Muscle layer of duodenum (tissue), 2 donors: ENCODE data around the gene CALR.
"Not testable (repeated sequence)": the region's sequence is repeated elsewhere in the genome, so short reads cannot be mapped to it uniquely, and the experiment has no call there.

ENCODE experiments used
- H3K27ac ChIP-seq: one replicate; pipeline ENCODE4 v1.7.0; 2013; ENCODE audit warnings: mild to moderate bottlenecking, low read length
- H3K27me3 ChIP-seq: one replicate; pipeline ENCODE4 v1.7.0; 2013; ENCODE audit warnings: low read depth, mild to moderate bottlenecking, control low read depth, low read length
- H3K36me3 ChIP-seq, 2 donors: one replicate each; pipeline ENCODE4 v1.7.0; 2013; ENCODE audit warnings: low read length in 2 of 2, control low read depth in 1 of 2, mild to moderate bottlenecking in 1 of 2; ENCODE audit not compliant: insufficient read depth in 2 of 2, control insufficient read depth in 1 of 2
- H3K4me1 ChIP-seq, 2 donors: one replicate each; pipeline ENCODE4 v1.7.0; 2013; ENCODE audit warnings: low read length in 2 of 2, mild to moderate bottlenecking in 2 of 2, control low read depth in 1 of 2, moderate library complexity in 1 of 2; ENCODE audit not compliant: insufficient read depth in 2 of 2, control insufficient read depth in 1 of 2
- H3K4me3 ChIP-seq, 2 donors: one replicate each; pipeline ENCODE4 v1.7.0; 2013; ENCODE audit warnings: low read length in 2 of 2, low read depth in 1 of 2, mild to moderate bottlenecking in 1 of 2
- H3K9me3 ChIP-seq, 2 donors: one replicate each; pipeline ENCODE4 v1.7.0; 2013; ENCODE audit warnings: low read length in 2 of 2, control low read depth in 1 of 2, mild to moderate bottlenecking in 1 of 2; ENCODE audit not compliant: control insufficient read depth in 1 of 2
- donor health status: healthy.

Gene CALR

DNA sequence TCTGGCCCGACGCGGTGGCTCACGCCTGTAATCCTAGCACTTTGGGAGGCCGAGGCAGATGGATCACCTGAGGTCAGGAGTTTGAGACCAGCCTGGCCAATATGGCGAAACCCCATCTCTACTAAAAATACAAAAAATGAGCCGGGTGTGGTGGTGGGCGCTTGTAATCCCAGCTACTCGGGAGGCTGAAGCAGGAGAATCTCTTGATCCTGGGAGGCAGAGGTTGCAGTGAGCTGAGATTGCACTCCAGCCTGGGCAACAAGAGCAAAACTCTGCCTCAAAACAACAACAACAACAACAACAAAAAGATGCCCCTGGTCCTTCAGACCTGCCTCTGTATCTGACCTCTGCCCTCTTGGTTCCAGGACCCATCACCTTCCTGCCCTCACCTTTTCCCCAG, 17.2 kb downstream of the CALR start:
- not testable (repeated sequence) for H3K27me3 ChIP-seq, H3K9me3 ChIP-seq, H3K27ac ChIP-seq
- H3K36me3 ChIP-seq = peaks cover 9 to 36% of the 10 kb centered on the region in 2 donors
- peak overlapping the region in 1 of 2 donors; percentile 74 for H3K4me3 ChIP-seq
- H3K4me1 ChIP-seq = peaks cover 0 to 30% of the 10 kb centered on the region in 2 donors

DNA sequence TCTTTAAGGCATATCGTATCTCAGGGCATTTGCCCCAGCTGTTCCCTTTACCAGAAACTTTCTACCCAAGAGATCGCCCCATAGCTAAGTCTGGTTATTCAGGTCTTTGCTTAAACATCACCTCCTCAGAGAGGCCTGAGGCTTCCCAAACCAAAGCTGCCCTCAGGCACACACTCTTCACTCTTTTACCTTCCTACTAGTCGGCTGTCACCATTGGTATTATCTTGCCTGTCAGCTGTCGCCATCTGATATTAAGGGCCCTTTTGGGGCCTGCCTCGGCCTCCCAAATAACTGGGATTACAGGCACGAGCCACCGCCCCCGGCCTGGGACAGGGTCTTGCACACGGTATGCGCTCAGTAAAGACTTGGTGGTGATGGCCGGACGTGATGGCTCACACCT, 17.6 kb downstream of the CALR start:
- Histone ChIP-seq H3K4me3 (peak overlapping the region; percentile 74 to 94), H3K4me1 (peaks cover 0 to 30% of the 10 kb centered on the region in 2 donors), H3K27ac (no peak overlapping the region), H3K9me3 (no peaks in the 10 kb centered on the region), H3K27me3 (no peaks in the 10 kb centered on the region), H3K36me3 (peaks cover 9 to 31% of the 10 kb centered on the region in 2 donors)

DNA sequence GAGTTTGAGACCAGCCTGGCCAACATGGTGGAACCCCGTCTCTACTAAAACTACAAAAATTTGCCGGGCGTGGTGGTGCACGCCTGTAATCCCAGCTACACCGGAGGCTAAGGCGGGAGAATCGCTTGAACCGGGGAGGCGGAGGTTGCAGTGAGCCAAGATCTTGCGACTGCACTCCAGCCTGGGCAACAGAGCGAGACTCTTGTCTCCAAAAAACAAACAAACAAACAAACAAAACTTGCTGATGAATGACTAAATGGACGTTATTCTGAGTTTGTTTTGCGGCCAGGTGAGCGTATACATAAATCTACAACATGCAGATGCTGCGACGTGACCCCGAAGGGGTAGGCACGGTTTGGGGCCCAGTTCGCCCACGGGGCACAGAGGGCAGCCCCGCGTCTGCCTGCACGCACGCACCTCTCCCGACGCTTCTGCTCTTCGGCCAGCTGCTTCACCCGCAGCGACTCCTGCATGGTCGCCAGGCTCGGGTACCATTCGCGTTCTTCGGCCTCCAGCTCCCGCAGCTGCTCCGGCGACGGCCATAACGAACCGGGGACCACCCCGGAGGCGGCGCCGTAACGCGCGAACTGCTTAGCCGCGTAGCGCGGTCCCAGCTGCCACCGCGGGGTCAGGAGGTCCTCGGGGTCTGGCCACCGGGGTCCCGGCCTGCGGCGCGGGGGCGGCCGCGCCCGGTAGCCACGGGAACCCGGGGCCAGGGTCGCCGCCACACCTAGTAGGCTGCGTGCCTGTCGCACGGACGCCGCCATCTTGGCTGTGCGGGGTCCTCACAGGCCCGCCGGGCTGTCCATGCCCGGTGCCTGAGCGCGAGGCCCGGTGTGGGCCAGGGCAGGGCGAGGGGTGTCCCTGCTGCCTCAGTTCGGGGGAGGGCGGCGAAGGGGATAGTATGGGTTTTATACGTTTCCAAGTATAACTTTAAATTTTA, 18.3 kb downstream of the CALR start, which contains the start of gene GADD45GIP1:
Gene GADD45GIP1 (minus strand): TSS at position 778 of the 943 bp plus-strand sequence. CDS start 11 bp downstream, at position 767.
- H3K4me1 ChIP-seq = peaks cover 0 to 30% of the 10 kb centered on the region in 2 donors
- peak within 1 kb of the TSS; percentile 74 to 94 for H3K4me3 ChIP-seq
- peak within 1 kb of the TSS; percentile 51 for H3K27ac ChIP-seq

DNA sequence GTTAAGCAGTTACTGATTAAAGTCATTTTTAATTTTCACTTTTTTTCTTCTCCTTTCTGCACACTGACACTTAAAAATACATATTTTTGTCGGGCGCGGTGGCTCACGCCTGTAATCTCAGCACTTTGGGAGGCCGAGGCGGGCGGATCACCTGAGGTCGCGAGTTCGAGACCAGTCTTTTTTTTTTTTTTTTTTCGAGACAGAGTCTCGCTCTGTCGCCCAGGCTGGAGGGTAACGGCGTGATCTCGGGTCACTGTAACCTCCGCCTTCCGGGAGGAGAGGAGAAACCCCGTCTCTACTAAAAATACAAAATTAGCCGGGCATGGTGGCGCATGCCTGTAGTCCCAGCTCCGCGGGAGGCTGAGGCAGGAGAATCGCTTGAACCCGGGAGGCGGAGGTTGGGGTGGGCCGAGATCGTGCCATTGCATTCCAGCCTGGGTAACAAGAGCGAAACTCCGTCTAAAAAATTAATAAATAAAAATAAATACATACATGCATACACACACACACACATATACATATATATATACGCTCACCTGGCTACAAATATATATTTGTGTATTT, 19.1 kb downstream of the CALR start:
- H3K27ac ChIP-seq = peak overlapping the region; percentile 51
- H3K9me3 ChIP-seq, H3K27me3 ChIP-seq: not testable (repeated sequence)
- peaks cover 9 to 18% of the 10 kb centered on the region in 2 donors for H3K36me3 ChIP-seq
- peak overlapping the region; percentile 74 to 94 for H3K4me3 ChIP-seq
- peaks cover 0 to 28% of the 10 kb centered on the region in 2 donors for H3K4me1 ChIP-seq

More for the DNA sequence above, 18.3 kb downstream of the CALR start, which contains the start of gene GADD45GIP1:
- Histone ChIP-seq H3K9me3 (no peaks in the 10 kb centered on the region), H3K36me3 (peaks cover 9 to 24% of the 10 kb centered on the region in 2 donors), H3K27me3 (no peaks in the 10 kb centered on the region)

DNA sequence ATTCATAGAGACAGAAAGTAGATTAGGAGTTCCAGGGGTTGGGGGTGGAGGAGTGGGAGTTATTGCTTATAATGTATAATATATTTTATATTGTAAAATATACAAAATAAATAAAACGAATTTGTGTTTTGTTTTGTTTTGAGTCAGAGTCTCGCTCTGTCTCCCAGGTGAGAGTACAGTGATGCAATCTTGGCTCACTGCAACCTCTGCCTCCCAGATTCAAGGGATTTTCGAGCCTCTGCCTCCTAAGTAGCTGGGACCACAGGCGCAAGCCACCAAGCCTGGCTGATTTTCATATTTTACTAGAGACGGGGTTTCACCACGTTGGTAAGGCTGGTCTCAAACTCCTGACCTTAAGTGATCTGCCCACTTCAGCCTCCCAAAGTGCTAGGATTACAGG, 21.1 kb downstream of the CALR start:
- H3K4me3 ChIP-seq = no peak overlapping the region
- H3K27ac ChIP-seq = no peak overlapping the region
- peaks cover 3% of the 10 kb centered on the region in 2 donors for H3K36me3 ChIP-seq
- no peaks in the 10 kb centered on the region for H3K27me3 ChIP-seq
- no peaks in the 10 kb centered on the region for H3K9me3 ChIP-seq
- peaks cover 0 to 13% of the 10 kb centered on the region in 2 donors for H3K4me1 ChIP-seq

DNA sequence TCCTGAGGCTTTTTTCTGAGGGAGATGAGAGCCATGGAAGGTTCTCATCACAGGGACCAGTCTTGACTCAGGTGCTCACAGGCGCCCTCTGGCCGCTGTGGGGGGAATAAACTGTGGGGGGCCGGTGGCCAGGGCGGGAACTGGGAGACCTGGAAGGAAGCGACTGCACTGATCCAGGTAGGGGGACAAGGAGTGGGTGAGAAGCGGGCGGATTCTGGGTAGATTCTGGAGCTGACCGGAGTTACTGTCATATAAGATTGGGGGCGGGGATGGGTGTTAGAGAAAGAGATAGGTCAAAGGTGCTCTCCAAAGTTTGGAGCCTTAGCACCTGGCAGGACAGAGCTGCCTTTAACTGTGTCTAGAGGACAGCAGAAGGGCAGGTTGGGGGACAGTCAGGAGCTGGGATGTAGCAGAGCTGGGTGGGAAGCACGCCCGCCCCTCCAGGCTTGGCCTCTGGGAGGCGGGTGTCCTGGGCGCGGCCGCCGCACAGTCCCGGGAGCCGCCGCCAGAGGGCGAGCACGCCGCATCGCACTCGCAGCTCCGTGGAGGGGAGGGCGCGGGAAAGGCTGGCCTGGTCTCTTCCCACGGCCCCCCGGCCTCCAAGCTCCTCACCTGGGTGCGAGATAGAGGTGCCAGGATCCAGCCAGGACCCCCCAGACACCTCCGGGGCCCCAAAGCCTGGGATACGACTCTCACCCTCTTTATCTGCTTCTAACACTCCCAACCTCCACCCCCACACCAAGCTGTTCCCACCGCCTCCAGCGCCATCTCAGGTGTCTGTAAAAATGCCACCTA, 26.8 kb downstream of the CALR start:
- Histone ChIP-seq H3K36me3 (no peaks in the 10 kb centered on the region), H3K27me3 (no peaks in the 10 kb centered on the region), H3K4me1 (peaks cover 0 to 4% of the 10 kb centered on the region in 2 donors), H3K4me3 (peak overlapping the region; percentile 72 to 73), H3K9me3 (no peaks in the 10 kb centered on the region), H3K27ac (no peak overlapping the region)

DNA sequence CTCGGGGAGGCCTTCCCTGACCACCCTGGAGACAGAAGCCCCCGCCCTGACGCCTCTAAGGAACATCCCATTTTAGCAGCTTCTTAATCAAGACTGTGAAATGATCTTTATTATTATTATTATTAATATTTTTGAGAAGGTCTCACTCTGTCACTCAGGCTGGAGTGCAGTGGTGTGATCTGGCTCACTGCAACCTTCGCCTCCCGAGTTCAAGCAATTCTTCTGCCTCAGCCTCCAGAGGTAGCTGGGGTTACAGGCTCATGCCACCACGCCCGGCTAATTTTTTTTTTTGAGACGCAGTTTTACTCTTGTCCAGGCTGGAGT, 27.4 kb downstream of the CALR start:
- H3K4me1 ChIP-seq = peaks cover 0 to 4% of the 10 kb centered on the region in 2 donors
- no peaks in the 10 kb centered on the region for H3K9me3 ChIP-seq
- H3K27me3 ChIP-seq = no peaks in the 10 kb centered on the region
- no peak overlapping the region for H3K4me3 ChIP-seq
- no peaks in the 10 kb centered on the region for H3K36me3 ChIP-seq
- H3K27ac ChIP-seq = no peak overlapping the region

DNA sequence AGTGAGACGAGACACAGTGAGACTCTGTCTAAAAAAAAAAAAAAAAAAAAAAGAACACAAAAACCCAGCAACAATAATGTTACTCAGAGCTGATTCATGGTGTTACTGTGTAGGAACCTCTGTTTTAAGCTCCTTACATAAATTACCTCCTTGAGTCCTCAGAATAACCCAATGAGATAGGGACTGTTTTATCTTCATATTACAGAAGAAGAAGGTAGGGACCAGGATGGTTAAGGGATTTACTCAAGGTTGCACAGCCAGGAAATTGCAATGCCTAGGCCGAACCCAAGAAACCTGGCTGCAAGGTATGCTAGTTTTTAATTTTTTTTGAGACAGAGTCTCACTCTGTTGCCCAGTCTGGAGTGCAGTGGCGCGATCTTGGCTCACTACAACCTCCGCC, 29.5 kb downstream of the CALR start:
- Histone ChIP-seq H3K9me3 (no peaks in the 10 kb centered on the region), H3K4me3 (no peak overlapping the region), H3K27me3 (no peaks in the 10 kb centered on the region), H3K36me3 (no peaks in the 10 kb centered on the region), H3K4me1 (peaks cover 0 to 4% of the 10 kb centered on the region in 2 donors), H3K27ac (no peak overlapping the region)

DNA sequence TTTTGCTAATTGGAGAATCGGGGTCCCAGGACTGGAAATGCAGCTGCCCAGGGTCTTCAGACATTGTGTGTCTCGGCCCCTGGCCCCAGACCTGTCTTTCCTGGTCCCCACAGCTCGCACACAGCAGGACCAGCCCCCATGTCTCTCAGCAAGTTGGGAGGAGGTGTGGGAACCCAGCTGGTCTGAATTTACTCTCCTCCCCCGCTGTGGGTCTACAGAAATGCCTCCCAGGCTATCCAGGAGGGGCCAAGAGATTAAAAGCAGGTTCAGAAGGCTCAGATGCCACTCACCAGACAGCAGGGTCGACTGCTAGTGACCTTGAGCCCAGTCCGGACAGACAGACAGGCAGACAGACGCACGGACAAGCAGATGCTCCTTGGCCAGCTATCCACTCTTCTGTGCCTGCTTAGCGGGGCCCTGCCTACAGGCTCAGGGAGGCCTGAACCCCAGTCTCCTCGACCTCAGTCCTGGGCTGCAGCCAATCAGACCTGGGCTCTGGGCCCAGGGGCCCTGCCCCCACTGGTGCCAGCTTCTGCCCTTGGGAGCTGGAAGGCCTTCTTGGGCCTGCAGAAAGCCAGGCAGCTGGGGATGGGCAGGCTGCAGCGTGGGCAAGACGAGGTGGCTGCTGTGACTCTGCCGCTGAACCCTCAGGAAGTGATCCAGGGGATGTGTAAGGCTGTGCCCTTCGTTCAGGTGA, 31.0 kb downstream of the CALR start, which contains the start of gene DAND5:
Gene DAND5 (plus strand): TSS at position 285 of the 697 bp plus-strand sequence. CDS start 85 bp downstream, at position 370.
- Histone ChIP-seq H3K27ac (no peak within 1 kb of the TSS), H3K4me3 (no peak within 1 kb of the TSS), H3K4me1 (peaks cover 0 to 4% of the 10 kb centered on the region in 2 donors)

DNA sequence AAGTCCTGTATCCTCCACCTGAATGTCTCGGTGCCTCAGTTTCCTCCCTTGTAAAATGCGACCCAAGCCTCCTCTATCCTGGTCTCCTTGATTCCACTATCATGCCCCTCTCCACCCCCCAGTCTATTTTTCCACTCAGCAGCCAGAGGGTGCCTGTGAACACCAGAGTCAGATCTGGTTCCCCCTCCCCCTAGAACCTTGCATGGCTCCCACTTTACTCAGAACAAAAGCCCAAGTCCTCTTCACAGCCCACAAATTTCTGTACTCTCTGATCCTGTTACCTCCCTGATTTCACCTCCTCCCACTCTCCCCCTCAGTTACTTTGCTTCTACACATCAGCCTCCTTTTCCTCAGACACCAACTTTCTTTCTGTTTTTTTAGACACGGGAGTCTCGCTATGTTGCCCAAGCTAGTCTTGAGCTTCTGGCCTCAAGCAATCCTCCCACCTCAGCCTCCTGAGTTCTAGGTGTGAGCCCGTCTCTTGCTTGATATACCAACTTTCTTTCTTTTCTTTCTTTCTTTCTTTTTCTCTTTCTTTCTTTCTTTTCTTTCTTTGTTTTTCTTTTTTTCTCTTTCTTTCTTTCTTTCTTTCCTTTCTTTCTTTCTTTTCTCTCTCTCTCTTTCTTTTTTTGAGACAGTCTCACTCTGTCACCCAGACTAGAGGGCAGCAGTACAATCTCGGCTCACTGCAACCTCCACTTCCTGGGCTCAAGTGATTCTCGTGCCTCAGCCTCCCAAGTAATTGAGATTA, 31.8 kb downstream of the CALR start:
- Histone ChIP-seq H3K36me3 (no peaks in the 10 kb centered on the region), H3K4me1 (peaks cover 0 to 4% of the 10 kb centered on the region in 2 donors), H3K27me3 (no peaks in the 10 kb centered on the region), H3K9me3 (no peaks in the 10 kb centered on the region), H3K4me3 (no peak overlapping the region), H3K27ac (no peak overlapping the region)

More for the DNA sequence above, 31.0 kb downstream of the CALR start, which contains the start of gene DAND5:
- H3K27me3 ChIP-seq = no peaks in the 10 kb centered on the region
- no peaks in the 10 kb centered on the region for H3K9me3 ChIP-seq
- H3K36me3 ChIP-seq = no peaks in the 10 kb centered on the region
